NB4 (cell line): Measurements from ENCODE around the gene MPPED1.

Source experiments
- DNase-seq: peaks from one replicate; pipeline ENCODE4 v3.0.0; 2010; ENCODE audit warnings: low read depth
- H3K4me3 ChIP-seq: one replicate; pipeline ENCODE4 v1.5.1; 2011; ENCODE audit warnings: mild to moderate bottlenecking, low read depth, low read length, moderate library complexity
- MYC ChIP-seq: IDR thresholded peaks from 2 replicates; pipeline ENCODE4 v1.6.1; 2011; ENCODE audit warnings: low read depth, low read length
- POLR2A ChIP-seq: IDR thresholded peaks from 2 replicates; pipeline ENCODE4 v1.6.1; 2011; ENCODE audit warnings: mild to moderate bottlenecking; ENCODE audit not compliant: insufficient read length; ENCODE audit errors: extremely low read depth
- TF ChIP-seq, protein P1 (sequence below): IDR thresholded peaks from one replicate; pipeline ENCODE4 v1.5.1; 2012; ENCODE audit warnings: low read depth, low read length
- TF ChIP-seq, protein P2 (sequence below): IDR thresholded peaks from 2 replicates; pipeline ENCODE4 v1.6.1; 2011; ENCODE audit warnings: low read depth, low read length

The MPPED1 gene

GRCh38 chr22:43385770-43386641 is 25.8 kb upstream of the MPPED1 start:
- DNase-seq: peak; percentile 84
- TF ChIP-seq, protein P1, sequence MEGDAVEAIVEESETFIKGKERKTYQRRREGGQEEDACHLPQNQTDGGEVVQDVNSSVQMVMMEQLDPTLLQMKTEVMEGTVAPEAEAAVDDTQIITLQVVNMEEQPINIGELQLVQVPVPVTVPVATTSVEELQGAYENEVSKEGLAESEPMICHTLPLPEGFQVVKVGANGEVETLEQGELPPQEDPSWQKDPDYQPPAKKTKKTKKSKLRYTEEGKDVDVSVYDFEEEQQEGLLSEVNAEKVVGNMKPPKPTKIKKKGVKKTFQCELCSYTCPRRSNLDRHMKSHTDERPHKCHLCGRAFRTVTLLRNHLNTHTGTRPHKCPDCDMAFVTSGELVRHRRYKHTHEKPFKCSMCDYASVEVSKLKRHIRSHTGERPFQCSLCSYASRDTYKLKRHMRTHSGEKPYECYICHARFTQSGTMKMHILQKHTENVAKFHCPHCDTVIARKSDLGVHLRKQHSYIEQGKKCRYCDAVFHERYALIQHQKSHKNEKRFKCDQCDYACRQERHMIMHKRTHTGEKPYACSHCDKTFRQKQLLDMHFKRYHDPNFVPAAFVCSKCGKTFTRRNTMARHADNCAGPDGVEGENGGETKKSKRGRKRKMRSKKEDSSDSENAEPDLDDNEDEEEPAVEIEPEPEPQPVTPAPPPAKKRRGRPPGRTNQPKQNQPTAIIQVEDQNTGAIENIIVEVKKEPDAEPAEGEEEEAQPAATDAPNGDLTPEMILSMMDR: peak; percentile 76
- TF ChIP-seq POLR2A: no peak
- TF ChIP-seq, protein P2, sequence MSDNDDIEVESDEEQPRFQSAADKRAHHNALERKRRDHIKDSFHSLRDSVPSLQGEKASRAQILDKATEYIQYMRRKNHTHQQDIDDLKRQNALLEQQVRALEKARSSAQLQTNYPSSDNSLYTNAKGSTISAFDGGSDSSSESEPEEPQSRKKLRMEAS: peak; percentile 26; the same call in 1 of the 2 replicates
- peak; percentile 36; the same call in 1 of the 2 replicates for TF ChIP-seq MYC
- no peak overlapping the region for H3K4me3 ChIP-seq

GRCh38 chr22:43387815-43388214 is 24.0 kb upstream of the MPPED1 start:
- TF ChIP-seq, protein P1: no peak
- TF ChIP-seq MYC: no peak
- TF ChIP-seq, protein P2: no peak
- no peak for TF ChIP-seq POLR2A
- DNase-seq: no peak
- no peak overlapping the region for H3K4me3 ChIP-seq

GRCh38 chr22:43388420-43388851 is 23.4 kb upstream of the MPPED1 start:
- peak; percentile 78 for DNase-seq

GRCh38 chr22:43389227-43389836 is 22.5 kb upstream of the MPPED1 start:
- DNase-seq: no peak
- TF ChIP-seq, protein P2: no peak
- TF ChIP-seq, protein P1: no peak
- TF ChIP-seq MYC (no peak), POLR2A (no peak)
- no peak overlapping the region for H3K4me3 ChIP-seq

More at GRCh38 chr22:43388420-43388851, 23.4 kb upstream of the MPPED1 start:
- TF ChIP-seq, protein P2: peak; percentile 73
- TF ChIP-seq, protein P1: peak; percentile 80
- no peak for TF ChIP-seq MYC
- no peak for TF ChIP-seq POLR2A
- H3K4me3 ChIP-seq: no peak overlapping the region

DNA sequence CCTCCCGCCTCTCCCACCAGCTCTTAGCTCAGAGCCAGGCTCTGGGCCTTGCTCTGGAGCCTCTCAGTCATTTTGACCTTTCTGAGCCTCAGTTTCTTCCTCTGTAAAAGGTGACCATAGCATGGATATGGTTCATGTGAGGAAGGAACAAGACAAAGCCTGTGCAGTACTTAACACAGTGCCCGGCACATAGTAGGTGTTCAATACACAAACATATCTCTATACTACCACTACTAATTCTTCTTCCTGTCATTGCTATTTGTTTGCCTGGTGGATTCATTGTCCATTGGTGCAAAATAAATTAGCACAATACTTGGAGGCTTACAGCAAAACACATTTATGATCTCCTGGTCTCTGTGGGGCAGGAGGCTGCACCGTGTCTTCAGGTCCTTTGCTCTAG is 21.6 kb upstream of the MPPED1 start:
- TF ChIP-seq, protein P2: no peak
- TF ChIP-seq MYC: no peak
- TF ChIP-seq, protein P1: no peak
- no peak for TF ChIP-seq POLR2A
- no peak for DNase-seq
- H3K4me3 ChIP-seq: no peak overlapping the region
